SJCRH30 (cell line): Measurements from ENCODE around the gene CYP27B1. TPM values are rescaled to one million over a fixed set of nuclear protein-coding genes. Genes with fewer than 3 reads are reported as not detected.

Source experiments
- total RNA-seq: library from RNA; depleted of rRNA; stranded (reverse); fragments of >200 nt; shearing (Covaris generic); gene quantifications from 2 replicates; pipeline ENCODE4 v1.2.3, GENCODE V29; 2014; rRNA removed

Gene CYP27B1
- total RNA-seq, 1 experiment from 2014 or later, result 97.4 TPM

Other genes with a start within 250 kb of the CYP27B1 start
- gene DDIT3, start 246.6 kb downstream of the CYP27B1 start, total RNA-seq, result 68.0 and 91.1 TPM in 2 replicates
- 60.0 and 60.1 TPM in 2 replicates for gene MBD6, start 244.3 kb downstream of the CYP27B1 start, total RNA-seq
- gene DCTN2, start 219.9 kb downstream of the CYP27B1 start, total RNA-seq, result 63.5 and 83.3 TPM in 2 replicates
- gene KIF5A, start 217.0 kb downstream of the CYP27B1 start, total RNA-seq, result 0.41 and 0.47 TPM in 2 replicates
- 170 and 171 TPM in 2 replicates for gene PIP4K2C, start 175.9 kb downstream of the CYP27B1 start, total RNA-seq
- gene DTX3, start 162.3 kb downstream of the CYP27B1 start, total RNA-seq, result 157 and 192 TPM in 2 replicates
- 234 and 262 TPM in 2 replicates for gene ARHGEF25, start 155.6 kb downstream of the CYP27B1 start, total RNA-seq
- gene B4GALNT1, start 133.9 kb downstream of the CYP27B1 start, total RNA-seq, result 82.7 and 104 TPM in 2 replicates
- gene OS9, start 72.9 kb downstream of the CYP27B1 start, total RNA-seq, result 1,587 and 1,701 TPM in 2 replicates
- gene AGAP2, start 28.3 kb downstream of the CYP27B1 start, total RNA-seq, result 38.6 and 39.7 TPM in 2 replicates
- 292 and 318 TPM in 2 replicates for gene TSPAN31, start 22.0 kb downstream of the CYP27B1 start, total RNA-seq
- 5,376 and 5,685 TPM in 2 replicates for gene CDK4, start 14.8 kb downstream of the CYP27B1 start, total RNA-seq
- 136 and 147 TPM in 2 replicates for gene MARCHF9, start 12.0 kb downstream of the CYP27B1 start, total RNA-seq
- 316 and 341 TPM in 2 replicates for gene METTL1, start 5.0 kb upstream of the CYP27B1 start, total RNA-seq
- 93.5 and 100 TPM in 2 replicates for gene EEF1AKMT3, start 5.5 kb upstream of the CYP27B1 start, total RNA-seq
- 440 and 505 TPM in 2 replicates for gene TSFM, start 15.7 kb upstream of the CYP27B1 start, total RNA-seq
- gene AVIL, start 51.7 kb upstream of the CYP27B1 start, total RNA-seq, result 107 and 111 TPM in 2 replicates
- gene CTDSP2, start 79.7 kb upstream of the CYP27B1 start, total RNA-seq, result 803 and 887 TPM in 2 replicates
- gene ATP23, start 174.5 kb upstream of the CYP27B1 start, total RNA-seq, result 223 and 224 TPM in 2 replicates